ENCODE measurements around the gene TRERF1. TPM values are rescaled to one million over a fixed set of nuclear protein-coding genes. Genes with fewer than 3 reads are reported as not detected.

The TRERF1 gene
- total RNA-seq, 4 donors from 2014 or later, result 14.7 to 22.0 (median 19.0) TPM

DNA sequence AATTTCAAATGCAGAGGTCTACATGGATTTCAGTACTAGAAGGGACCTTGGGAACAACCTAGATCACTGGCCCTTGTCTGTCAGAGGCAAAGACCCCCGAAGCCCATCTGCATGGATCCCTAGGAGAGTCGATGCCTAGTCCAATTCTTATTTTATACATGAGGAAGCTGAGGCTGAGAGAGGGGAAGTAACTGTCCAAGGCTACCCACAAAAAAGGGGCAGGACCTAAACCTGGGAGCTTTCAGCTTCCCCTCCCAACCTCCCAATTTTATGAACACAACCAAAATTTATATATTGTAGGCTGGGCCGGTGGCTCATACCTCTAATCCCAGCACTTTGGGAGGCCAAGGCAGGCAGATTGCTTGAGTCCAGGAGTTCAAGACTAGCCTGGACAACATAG, 73.2 kb downstream of the TRERF1 start:
- WGBS, result 74% methylated on average over 3 of the region's 3 CpGs
- no peak for DNase-seq (ENCODE audit: low spot score in 2 of 2)
- Histone ChIP-seq H3K27ac (no peak overlapping the region), H3K4me1 (no peaks in the 10 kb centered on the region), H3K27me3 (no peaks in the 10 kb centered on the region), H3K4me3 (no peak overlapping the region), H3K9me3 (no peaks in the 10 kb centered on the region), H3K36me3 (no peaks in the 10 kb centered on the region)
- TF ChIP-seq EP300 (IDR thresholded peaks at IDR 0.05) (no peak), POLR2AphosphoS5 (IDR thresholded peaks at IDR 0.05) (no peak), POLR2A (IDR thresholded peaks at IDR 0.05) (no peak), CTCF (IDR thresholded peaks at IDR 0.05) (no peak)

- Histone ChIP-seq H3K27me3 (no peaks in the 10 kb centered on the region), H3K36me3 (no peaks in the 10 kb centered on the region), H3K9me3 (no peaks in the 10 kb centered on the region), H3K4me3 (no peak overlapping the region), H3K4me1 (no peaks in the 10 kb centered on the region), H3K27ac (no peak overlapping the region)
- no peak for DNase-seq (ENCODE audit: low spot score in 2 of 2)
- WGBS, result 86% methylated on average over 5 of the region's 5 CpGs
- no peak for TF ChIP-seq POLR2AphosphoS5 (IDR thresholded peaks at IDR 0.05)
- TF ChIP-seq EP300 (IDR thresholded peaks at IDR 0.05), result no peak
- TF ChIP-seq POLR2A (IDR thresholded peaks at IDR 0.05), result no peak
- TF ChIP-seq CTCF (IDR thresholded peaks at IDR 0.05), result no peak
Observed at GRCh38 chr6:42378125-42378524, 73.6 kb downstream of the TRERF1 start.

DNA sequence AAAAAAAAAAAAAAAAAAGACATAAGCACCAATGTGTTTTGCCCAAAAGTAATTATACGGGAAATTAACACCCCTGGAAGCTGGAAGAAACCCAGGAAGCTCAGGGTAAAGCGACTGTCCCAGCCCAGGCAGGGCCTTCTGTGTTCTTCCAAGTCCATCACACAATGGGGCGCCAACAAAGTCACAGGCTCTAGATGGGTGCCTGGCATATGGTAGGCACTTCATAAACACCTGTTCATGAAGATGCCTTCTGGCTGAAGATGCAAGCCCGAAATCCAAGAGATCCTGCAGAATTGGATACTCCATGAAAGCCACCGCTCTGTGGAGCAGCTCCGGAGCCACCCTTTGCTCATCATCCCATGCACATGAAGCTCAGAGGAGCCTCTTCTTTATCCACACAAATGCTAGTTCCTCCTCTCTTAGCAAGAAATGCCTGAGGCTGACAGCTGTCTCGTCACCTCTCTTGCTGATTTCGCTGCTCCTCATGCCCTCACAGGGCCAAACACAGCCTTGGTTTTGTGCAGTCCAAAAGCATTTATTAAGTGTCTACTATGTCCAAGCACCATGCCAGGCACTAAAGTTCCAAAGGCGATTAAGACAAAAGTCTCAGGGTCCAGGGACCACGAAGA, 76.6 kb downstream of the TRERF1 start:
- no peaks in the 10 kb centered on the region for H3K4me1 ChIP-seq
- 87% methylated on average over 10 of the region's 10 CpGs for WGBS

GRCh38 chr6:42374018-42374669, 77.6 kb downstream of the TRERF1 start:
- TF ChIP-seq EP300 (IDR thresholded peaks at IDR 0.05), result no peak
- no peak for TF ChIP-seq POLR2AphosphoS5 (IDR thresholded peaks at IDR 0.05)
- TF ChIP-seq POLR2A (IDR thresholded peaks at IDR 0.05), result no peak
- no peak for TF ChIP-seq CTCF (IDR thresholded peaks at IDR 0.05)
- peak in 1 of 2 donors; percentile 44 for DNase-seq (ENCODE audit: low spot score in 2 of 2)
- H3K9me3 ChIP-seq, result no peaks in the 10 kb centered on the region
- no peak overlapping the region for H3K4me3 ChIP-seq
- no peaks in the 10 kb centered on the region for H3K27me3 ChIP-seq
- H3K4me1 ChIP-seq, result peaks cover 7% of the 10 kb centered on the region
- 75% methylated on average over 8 of the region's 8 CpGs for WGBS
- no peaks in the 10 kb centered on the region for H3K36me3 ChIP-seq
- no peak overlapping the region for H3K27ac ChIP-seq

More for the DNA sequence above, 76.6 kb downstream of the TRERF1 start:
- H3K27ac ChIP-seq, result no peak overlapping the region
- H3K36me3 ChIP-seq, result no peaks in the 10 kb centered on the region
- TF ChIP-seq POLR2AphosphoS5 (IDR thresholded peaks at IDR 0.05) (no peak), EP300 (IDR thresholded peaks at IDR 0.05) (no peak), POLR2A (IDR thresholded peaks at IDR 0.05) (no peak), CTCF (IDR thresholded peaks at IDR 0.05) (no peak)
- DNase-seq (ENCODE audit: low spot score in 2 of 2), result no peak
- H3K9me3 ChIP-seq, result no peaks in the 10 kb centered on the region
- no peaks in the 10 kb centered on the region for H3K27me3 ChIP-seq
- H3K4me3 ChIP-seq, result no peak overlapping the region

DNA sequence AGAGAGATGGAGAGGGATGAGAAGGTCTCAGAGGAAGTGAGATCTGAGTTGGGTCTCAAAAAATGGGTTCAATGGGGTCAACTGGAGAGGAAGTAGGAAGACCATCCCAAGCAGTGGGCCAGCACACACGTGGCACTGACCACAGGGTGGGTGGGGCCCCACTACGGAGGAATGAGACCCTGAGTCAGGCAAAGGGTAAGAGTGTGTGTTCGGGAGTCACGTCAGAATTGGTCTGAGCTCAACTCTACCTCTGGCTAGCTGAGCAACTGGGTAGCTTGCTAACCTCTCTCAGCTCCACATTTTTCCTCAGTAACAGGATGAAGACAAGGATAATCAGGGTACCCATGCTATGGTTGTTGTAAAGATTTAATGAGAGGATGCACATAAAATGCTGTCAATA, 79.0 kb downstream of the TRERF1 start:
- H3K27ac ChIP-seq, result no peak overlapping the region
- no peaks in the 10 kb centered on the region for H3K9me3 ChIP-seq
- no peaks in the 10 kb centered on the region for H3K36me3 ChIP-seq
- WGBS, result 69% methylated on average over 4 of the region's 4 CpGs
- H3K4me1 ChIP-seq, result peaks cover 9% of the 10 kb centered on the region
- no peak overlapping the region for H3K4me3 ChIP-seq
- H3K27me3 ChIP-seq, result no peaks in the 10 kb centered on the region
- DNase-seq (ENCODE audit: low spot score in 2 of 2), result peak in 1 of 2 donors; percentile 21
- TF ChIP-seq POLR2AphosphoS5 (IDR thresholded peaks at IDR 0.05) (no peak), POLR2A (IDR thresholded peaks at IDR 0.05) (no peak), EP300 (IDR thresholded peaks at IDR 0.05) (no peak), CTCF (IDR thresholded peaks at IDR 0.05) (no peak)

All from suprapubic skin (tissue), 4 donors.